ENCODE data around the gene ALDH1B1.
"Not testable (repeated sequence)": the region's sequence is repeated elsewhere in the genome, so short reads cannot be mapped to it uniquely, and the experiment has no call there.

The ALDH1B1 gene

GRCh38 chr9:38361473-38361850, 31.0 kb upstream of the ALDH1B1 start:
- DNase-seq (ENCODE audit: low read depth, low spot score), result no peak

- no peak for DNase-seq (ENCODE audit: low read depth, low spot score)
Observed at GRCh38 chr9:38362852-38363588, 29.5 kb upstream of the ALDH1B1 start.

- no peak for DNase-seq (ENCODE audit: low read depth, low spot score)
Observed at GRCh38 chr9:38363589-38363925, 28.9 kb upstream of the ALDH1B1 start.

- no peak for DNase-seq (ENCODE audit: low read depth, low spot score)
Observed at GRCh38 chr9:38367898-38368297, 24.6 kb upstream of the ALDH1B1 start.

GRCh38 chr9:38368731-38369130, 23.8 kb upstream of the ALDH1B1 start:
- no peak for DNase-seq (ENCODE audit: low read depth, low spot score)

GRCh38 chr9:38370176-38370575, 22.3 kb upstream of the ALDH1B1 start:
- no peak for DNase-seq (ENCODE audit: low read depth, low spot score)

- no peak for DNase-seq (ENCODE audit: low read depth, low spot score)
Observed at GRCh38 chr9:38371495-38371894, 21.0 kb upstream of the ALDH1B1 start.

- DNase-seq (ENCODE audit: low read depth, low spot score), result no peak
Observed at GRCh38 chr9:38372762-38373619, 19.5 kb upstream of the ALDH1B1 start.

- no peak for DNase-seq (ENCODE audit: low read depth, low spot score)
Observed at GRCh38 chr9:38373679-38374078, 18.8 kb upstream of the ALDH1B1 start.

- DNase-seq (ENCODE audit: low read depth, low spot score), result no peak
Observed at GRCh38 chr9:38374847-38375571, 17.5 kb upstream of the ALDH1B1 start.

- no peak for DNase-seq (ENCODE audit: low read depth, low spot score)
Observed at GRCh38 chr9:38375572-38375963, 16.9 kb upstream of the ALDH1B1 start.

- no peak for DNase-seq (ENCODE audit: low read depth, low spot score)
Observed at GRCh38 chr9:38376021-38376670, 16.4 kb upstream of the ALDH1B1 start.

GRCh38 chr9:38377336-38378083, 15.0 kb upstream of the ALDH1B1 start:
- not testable (repeated sequence) for DNase-seq (ENCODE audit: low read depth, low spot score)

- DNase-seq (ENCODE audit: low read depth, low spot score), result no peak
Observed at GRCh38 chr9:38380230-38380871, 12.2 kb upstream of the ALDH1B1 start.

- DNase-seq (ENCODE audit: low read depth, low spot score), result no peak
Observed at GRCh38 chr9:38380872-38381534, 11.5 kb upstream of the ALDH1B1 start.

GRCh38 chr9:38382141-38382540, 10.4 kb upstream of the ALDH1B1 start:
- DNase-seq (ENCODE audit: low read depth, low spot score), result no peak

- DNase-seq (ENCODE audit: low read depth, low spot score), result no peak
Observed at GRCh38 chr9:38384990-38385848, 7.3 kb upstream of the ALDH1B1 start.

GRCh38 chr9:38385896-38386295, 6.6 kb upstream of the ALDH1B1 start:
- DNase-seq (ENCODE audit: low read depth, low spot score), result no peak

GRCh38 chr9:38386319-38386895, 6.1 kb upstream of the ALDH1B1 start:
- DNase-seq (ENCODE audit: low read depth, low spot score), result no peak
